NCI-H526 (cell line): ENCODE results near the gene TMEM178A.

ENCODE experiments used
- DNase-seq, 2 experiments: peaks; one replicate each; lab custom pipeline; 2025; lab: John Stamatoyannopoulos, UW

Gene TMEM178A

GRCh38 chr2:39739386-39739785 is 73.7 kb downstream of the TMEM178A start:
- no peak for DNase-seq

GRCh38 chr2:39741871-39742270 is 76.2 kb downstream of the TMEM178A start:
- DNase-seq, result no peak

- DNase-seq, result no peak
These were observed 77.6 kb downstream of the TMEM178A start for GRCh38 chr2:39743269-39743776.

- DNase-seq, result no peak
These were observed 89.7 kb downstream of the TMEM178A start for GRCh38 chr2:39755466-39755865.

GRCh38 chr2:39757156-39757555 is 91.4 kb downstream of the TMEM178A start:
- no peak for DNase-seq

GRCh38 chr2:39762448-39762847 is 96.7 kb downstream of the TMEM178A start:
- no peak for DNase-seq
